ENCODE results near the gene DKK1. TPM values are rescaled to one million over a fixed set of nuclear protein-coding genes. Genes with fewer than 3 reads are reported as not detected.

The DKK1 gene
- total RNA-seq, 1 experiment from 2014 or later, result 75.2 TPM

GRCh38 chr10:52332815-52333214 lies 18.7 kb downstream of the DKK1 start:
- no peak overlapping the region for H3K27ac ChIP-seq
- intact Hi-C loops (cut with micrococcal nuclease; ENCODE audit: unreplicated experiment), result loop anchor here (5.0 kb wide), 1 partner anchor 119 kb away; no protein-coding TSS in a partner anchor
- no peak overlapping the region for H3K4me3 ChIP-seq
- no peaks in the 10 kb centered on the region for H3K27me3 ChIP-seq (ENCODE audit: insufficient read depth, low read depth)
- H3K79me2 ChIP-seq (ENCODE audit: low read depth), result no peaks in the 10 kb centered on the region
- ChIA-PET CTCF (interaction anchor here (0.9 kb wide), 1 partner anchor 13 kb away, joined by 4 read pairs; no protein-coding TSS in a partner anchor), POLR2A (ENCODE audit: unreplicated experiment) (no interaction called here)
- no TSS peak for BruUV-seq (replicated peaks)
- H3K9me2 ChIP-seq (ENCODE audit: insufficient read depth), result no peaks in the 10 kb centered on the region
- H3K4me2 ChIP-seq, result no peak overlapping the region
- H3F3A ChIP-seq (ENCODE audit: insufficient read depth, low read depth), result no peaks in the 10 kb centered on the region
- peaks cover 5% of the 10 kb centered on the region for H3K9me3 ChIP-seq (ENCODE audit: insufficient read depth, low read depth)
- H3K36me3 ChIP-seq (ENCODE audit: low read depth), result no peaks in the 10 kb centered on the region
- no peak for TF ChIP-seq EZH2 (IDR thresholded peaks at IDR 0.05; ENCODE audit: low read depth)
- TF ChIP-seq, protein P1, sequence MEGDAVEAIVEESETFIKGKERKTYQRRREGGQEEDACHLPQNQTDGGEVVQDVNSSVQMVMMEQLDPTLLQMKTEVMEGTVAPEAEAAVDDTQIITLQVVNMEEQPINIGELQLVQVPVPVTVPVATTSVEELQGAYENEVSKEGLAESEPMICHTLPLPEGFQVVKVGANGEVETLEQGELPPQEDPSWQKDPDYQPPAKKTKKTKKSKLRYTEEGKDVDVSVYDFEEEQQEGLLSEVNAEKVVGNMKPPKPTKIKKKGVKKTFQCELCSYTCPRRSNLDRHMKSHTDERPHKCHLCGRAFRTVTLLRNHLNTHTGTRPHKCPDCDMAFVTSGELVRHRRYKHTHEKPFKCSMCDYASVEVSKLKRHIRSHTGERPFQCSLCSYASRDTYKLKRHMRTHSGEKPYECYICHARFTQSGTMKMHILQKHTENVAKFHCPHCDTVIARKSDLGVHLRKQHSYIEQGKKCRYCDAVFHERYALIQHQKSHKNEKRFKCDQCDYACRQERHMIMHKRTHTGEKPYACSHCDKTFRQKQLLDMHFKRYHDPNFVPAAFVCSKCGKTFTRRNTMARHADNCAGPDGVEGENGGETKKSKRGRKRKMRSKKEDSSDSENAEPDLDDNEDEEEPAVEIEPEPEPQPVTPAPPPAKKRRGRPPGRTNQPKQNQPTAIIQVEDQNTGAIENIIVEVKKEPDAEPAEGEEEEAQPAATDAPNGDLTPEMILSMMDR (conservative IDR thresholded peaks at IDR 0.05), result no peak
- H2AFZ ChIP-seq, result no peak overlapping the region
- H3K4me1 ChIP-seq (replicated peaks; ENCODE audit: insufficient read depth), result peaks cover 16% of the 10 kb centered on the region
- no peaks in the 10 kb centered on the region for H4K20me1 ChIP-seq (ENCODE audit: insufficient read depth)
- no peak for DNase-seq

DNA sequence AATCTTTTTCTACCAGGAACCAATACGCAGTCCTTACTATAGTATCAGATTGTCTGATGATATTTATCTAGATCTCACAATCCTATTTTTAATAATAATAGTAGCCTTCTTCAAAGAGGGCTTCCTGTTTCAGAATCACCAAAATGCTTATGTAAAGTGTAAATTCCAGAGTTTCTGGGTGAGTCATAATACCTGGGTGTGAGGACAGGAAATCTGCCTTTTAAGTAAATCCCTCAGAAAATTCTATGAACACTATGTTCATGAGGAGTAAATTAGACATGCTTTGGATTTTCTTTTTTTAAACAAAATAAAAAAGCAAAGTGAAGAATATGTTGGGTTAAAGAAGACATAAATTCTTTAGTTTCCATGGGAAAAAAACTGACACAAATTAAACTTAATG lies 20.5 kb downstream of the DKK1 start:
- no peaks in the 10 kb centered on the region for H4K20me1 ChIP-seq (ENCODE audit: insufficient read depth)
- peaks cover 5% of the 10 kb centered on the region for H3K9me3 ChIP-seq (ENCODE audit: insufficient read depth, low read depth)
- BruUV-seq (replicated peaks), result no TSS peak
- H3K4me1 ChIP-seq (replicated peaks; ENCODE audit: insufficient read depth), result peaks cover 16% of the 10 kb centered on the region
- TF ChIP-seq, protein P1 (conservative IDR thresholded peaks at IDR 0.05), result no peak
- no peak for TF ChIP-seq EZH2 (IDR thresholded peaks at IDR 0.05; ENCODE audit: low read depth)
- H3K36me3 ChIP-seq (ENCODE audit: low read depth), result no peaks in the 10 kb centered on the region
- no peak overlapping the region for H2AFZ ChIP-seq
- H3K27me3 ChIP-seq (ENCODE audit: insufficient read depth, low read depth), result no peaks in the 10 kb centered on the region
- intact Hi-C loops (cut with micrococcal nuclease; ENCODE audit: unreplicated experiment), result loop anchor here (2.0 to 5.0 kb wide), 2 partner anchors 16 to 118 kb away; no protein-coding TSS in a partner anchor
- peak in 1 of 2 experiments; percentile 48 for DNase-seq
- POLR2A ChIA-PET (ENCODE audit: unreplicated experiment), result interaction anchor here (0.6 kb wide), 1 partner anchor 99 kb away, joined by 4 read pairs; no protein-coding TSS in a partner anchor
- CTCF ChIA-PET, result no interaction called here
- no peaks in the 10 kb centered on the region for H3F3A ChIP-seq (ENCODE audit: insufficient read depth, low read depth)
- peak overlapping the region; percentile 49 for H3K27ac ChIP-seq
- H3K9me2 ChIP-seq (ENCODE audit: insufficient read depth), result no peaks in the 10 kb centered on the region
- H3K79me2 ChIP-seq (ENCODE audit: low read depth), result no peaks in the 10 kb centered on the region
- 0 out of 2 replicates have a peak overlapping the region, but pooled peaks have one; percentile 5 for H3K4me2 ChIP-seq
- no peak overlapping the region for H3K4me3 ChIP-seq

GRCh38 chr10:52335665-52336064 lies 21.6 kb downstream of the DKK1 start:
- Histone ChIP-seq H3K36me3 (ENCODE audit: low read depth) (no peaks in the 10 kb centered on the region), H3K9me2 (ENCODE audit: insufficient read depth) (no peaks in the 10 kb centered on the region), H3K4me2 (no peak overlapping the region), H3K4me1 (replicated peaks; ENCODE audit: insufficient read depth) (peaks cover 16% of the 10 kb centered on the region), H3K27me3 (ENCODE audit: insufficient read depth, low read depth) (no peaks in the 10 kb centered on the region), H2AFZ (no peak overlapping the region), H3K79me2 (ENCODE audit: low read depth) (no peaks in the 10 kb centered on the region), H4K20me1 (ENCODE audit: insufficient read depth) (no peaks in the 10 kb centered on the region), H3K27ac (peak overlapping the region; percentile 49), H3K4me3 (no peak overlapping the region), H3K9me3 (ENCODE audit: insufficient read depth, low read depth) (peaks cover 5% of the 10 kb centered on the region), H3F3A (ENCODE audit: insufficient read depth, low read depth) (no peaks in the 10 kb centered on the region)
- TF ChIP-seq, protein P1 (conservative IDR thresholded peaks at IDR 0.05), result no peak
- no peak for TF ChIP-seq EZH2 (IDR thresholded peaks at IDR 0.05; ENCODE audit: low read depth)
- intact Hi-C loops (cut with micrococcal nuclease; ENCODE audit: unreplicated experiment), result loop anchor here (2.0 kb wide), 1 partner anchor 17 kb away; no protein-coding TSS in a partner anchor
- ChIA-PET POLR2A (ENCODE audit: unreplicated experiment) (no interaction called here), CTCF (interaction anchor here (0.7 kb wide), 1 partner anchor 120 kb away, joined by 4 read pairs; no protein-coding TSS in a partner anchor)
- no peak for DNase-seq
- BruUV-seq (replicated peaks), result no TSS peak

All from PC-9 (cell line).